ENCODE measurements around the gene FMOD.

Gene FMOD

DNA sequence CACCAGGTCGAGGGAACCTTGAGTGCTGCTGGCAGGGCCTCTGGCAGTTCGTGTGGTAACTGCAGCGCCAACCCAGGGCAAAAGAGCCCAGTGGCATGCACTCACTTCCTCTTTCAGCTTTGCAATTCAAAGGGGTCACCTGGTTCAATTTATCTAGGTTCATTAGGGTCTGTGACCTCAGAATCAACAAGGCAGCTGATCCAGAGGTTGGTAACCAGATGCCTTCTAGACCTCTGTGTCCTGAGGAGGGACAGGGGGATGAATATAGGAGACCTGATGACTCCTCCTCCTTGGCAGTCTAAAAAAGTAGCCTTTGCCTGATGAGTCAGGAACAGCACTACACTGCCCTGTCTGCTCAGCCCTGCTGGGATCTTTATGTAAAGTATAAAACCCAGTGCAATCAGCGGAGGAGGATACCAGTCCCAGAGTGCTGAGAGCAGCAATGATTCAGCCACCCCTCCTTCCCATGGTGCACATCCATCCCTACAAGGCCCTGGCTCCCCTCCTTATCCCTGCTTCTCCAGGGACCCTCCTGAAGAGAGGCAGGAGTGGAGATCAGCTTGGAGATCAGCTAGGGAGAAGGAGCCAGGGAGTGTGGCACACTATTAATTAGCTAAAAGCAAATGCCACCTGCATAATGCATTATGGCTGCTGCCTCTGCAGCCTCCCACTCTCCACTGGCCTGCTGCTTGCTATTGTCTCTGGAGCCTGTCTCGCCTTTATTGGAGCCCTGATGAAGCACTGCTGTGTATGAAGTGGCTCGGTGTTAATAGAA is 11.2 kb upstream of the FMOD start:
- no peak for DNase-seq (ENCODE audit: low read depth in 2 of 2)

DNA sequence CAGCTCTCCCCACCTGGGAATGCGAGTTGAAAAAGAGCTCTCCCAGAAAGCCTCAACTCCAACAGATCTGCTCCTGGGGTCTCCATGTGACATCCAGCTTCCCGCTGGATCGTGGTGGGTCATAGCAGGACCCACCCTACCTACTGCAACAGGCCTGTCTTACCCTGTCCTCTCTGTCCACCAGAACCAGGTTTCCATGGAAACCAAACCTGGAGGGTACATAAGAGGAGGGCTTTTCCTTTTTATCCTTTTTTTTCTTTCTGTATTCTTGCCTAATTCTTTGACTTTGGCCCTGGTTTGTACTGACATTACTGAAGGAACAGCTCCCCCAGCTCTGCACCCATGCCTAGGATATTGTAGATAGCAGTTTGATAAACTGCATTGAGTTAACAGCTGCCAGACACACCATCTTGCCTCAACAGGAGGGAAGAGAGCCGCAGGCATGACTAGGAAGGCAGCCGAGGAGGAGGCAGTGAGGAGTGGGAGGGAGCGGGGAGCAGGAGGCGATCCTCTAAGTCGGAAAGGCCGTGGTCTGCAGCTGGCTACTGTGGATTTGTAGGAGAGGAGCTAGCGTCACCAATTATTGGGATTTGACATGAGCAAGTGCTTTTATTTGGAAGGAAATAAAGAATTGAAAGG is 9.7 kb upstream of the FMOD start:
- no peak for DNase-seq (ENCODE audit: low read depth in 2 of 2)

DNA sequence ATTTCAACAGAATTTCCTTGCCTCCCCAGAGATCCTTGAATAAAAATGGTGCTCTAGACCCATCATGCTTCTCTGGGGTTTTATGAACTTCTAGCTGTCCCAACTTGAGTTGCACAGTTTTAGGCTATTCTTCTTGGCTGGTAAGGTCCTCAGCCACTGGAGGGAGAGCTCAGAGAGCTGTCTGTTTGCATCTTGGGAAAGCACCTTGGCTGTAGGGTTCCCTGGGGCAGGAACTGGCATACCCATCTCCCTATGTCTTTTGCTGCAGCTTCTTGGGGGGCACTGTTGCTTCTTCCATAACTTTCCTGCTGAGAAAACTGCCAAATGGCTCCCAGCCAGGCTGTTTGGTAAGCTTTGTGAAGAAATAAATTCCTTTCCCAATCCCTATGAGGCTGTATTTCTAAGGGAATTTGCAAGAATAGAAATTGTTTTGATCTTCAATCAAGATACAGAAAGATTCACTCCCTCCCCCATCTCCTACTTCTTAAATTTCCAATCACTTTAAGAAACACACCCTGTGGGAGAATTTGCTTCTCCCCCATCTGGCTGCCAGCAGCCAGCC is 8.2 kb upstream of the FMOD start:
- DNase-seq (ENCODE audit: low read depth in 2 of 2), result no peak

DNA sequence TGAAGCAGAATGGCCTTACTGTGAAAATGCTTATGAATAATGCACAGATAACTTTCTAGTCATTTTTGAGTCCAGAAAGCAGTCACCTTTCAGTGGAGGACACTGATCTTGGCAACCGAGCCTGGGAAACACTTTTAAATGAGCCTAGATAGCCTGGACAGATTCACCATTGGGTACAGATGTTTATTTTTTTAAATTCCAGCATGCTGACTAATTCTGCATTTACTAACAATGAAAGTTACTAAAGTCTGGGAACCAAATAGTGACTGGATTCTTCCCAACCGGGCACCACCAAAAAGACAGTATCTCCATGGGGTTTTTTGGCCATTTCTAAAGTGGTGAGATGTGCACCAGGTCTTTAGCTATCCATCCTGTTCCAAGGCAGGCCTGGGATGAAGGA is 3.3 kb upstream of the FMOD start:
- no peak for DNase-seq (ENCODE audit: low read depth in 2 of 2)

DNA sequence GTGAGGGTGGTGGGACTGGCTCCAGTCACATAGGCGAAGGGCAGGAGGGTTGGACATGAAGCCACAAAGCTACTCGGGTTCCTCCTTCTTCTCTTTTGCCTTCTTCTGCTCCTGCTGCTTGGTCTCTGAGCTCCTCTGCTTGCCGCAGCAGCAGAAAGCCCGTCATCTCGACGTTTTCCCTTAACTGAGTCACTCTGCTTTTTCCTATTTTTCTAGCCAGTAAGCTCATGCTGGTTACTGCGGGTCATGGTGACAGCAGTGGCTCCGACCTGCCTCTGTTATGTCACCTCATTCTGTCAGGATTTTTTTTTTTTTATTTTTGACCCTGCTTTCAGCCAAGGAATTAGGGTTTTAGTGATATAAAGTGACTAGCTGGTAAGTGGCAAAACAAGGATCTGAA is 2.6 kb upstream of the FMOD start:
- no peak for DNase-seq (ENCODE audit: low read depth in 2 of 2)

DNA sequence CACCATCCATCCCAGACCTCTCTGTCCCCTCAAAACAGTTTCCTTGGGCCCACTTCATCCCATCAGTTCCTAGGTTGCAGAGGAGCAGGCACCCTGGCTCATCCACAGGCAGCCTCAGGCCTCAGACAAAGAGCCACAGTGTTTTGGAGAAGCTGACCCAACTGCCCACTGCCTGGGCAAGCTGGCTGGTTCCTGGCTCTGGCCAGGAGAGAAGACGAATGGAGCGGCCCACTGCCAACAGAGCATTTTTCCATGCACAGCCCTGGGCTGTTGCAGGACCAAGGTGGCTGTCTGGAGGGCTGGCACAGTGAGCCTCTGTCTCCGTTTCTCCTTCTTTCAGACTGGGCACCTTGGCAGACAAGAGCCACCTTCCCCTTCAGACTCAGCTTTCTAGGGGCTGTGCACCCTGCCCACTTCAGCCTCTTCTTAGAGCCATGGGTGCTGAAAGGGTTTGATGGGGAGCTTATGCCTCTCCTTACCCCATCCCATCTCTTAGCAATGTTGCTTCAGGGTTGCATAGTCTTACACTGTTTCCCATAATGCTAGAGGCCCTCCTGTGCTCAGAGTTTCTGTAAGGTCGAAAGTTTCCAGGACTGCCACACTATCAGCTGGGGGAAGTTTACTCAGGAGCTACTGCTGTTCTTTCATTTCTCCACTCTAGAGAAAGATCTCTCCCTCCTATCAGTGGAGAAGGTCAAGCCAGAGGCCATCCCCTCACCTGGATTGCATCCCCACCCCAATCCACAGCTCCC is 973 bp downstream of the FMOD start:
- no peak for DNase-seq (ENCODE audit: low read depth in 2 of 2)

DNA sequence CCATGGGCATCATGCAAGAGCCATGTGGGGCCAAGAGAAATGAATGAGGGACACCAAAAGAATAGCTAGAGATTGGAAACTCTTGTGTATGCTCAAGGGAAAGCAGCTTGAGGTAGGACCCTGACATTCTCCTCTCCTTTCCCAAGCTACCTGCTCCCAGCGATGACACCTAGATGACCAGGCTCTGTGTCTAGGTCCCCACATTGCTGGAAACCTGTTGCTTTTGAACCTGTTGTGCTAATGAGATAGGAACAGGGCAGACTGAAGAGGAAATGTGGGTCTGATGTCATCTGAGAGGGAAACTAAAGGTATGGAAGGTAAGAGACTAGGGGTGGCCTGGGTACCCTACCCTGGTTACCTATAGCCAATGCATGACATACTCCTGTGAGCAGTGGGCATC is 1.8 kb downstream of the FMOD start:
- DNase-seq (ENCODE audit: low read depth in 2 of 2), result no peak

DNA sequence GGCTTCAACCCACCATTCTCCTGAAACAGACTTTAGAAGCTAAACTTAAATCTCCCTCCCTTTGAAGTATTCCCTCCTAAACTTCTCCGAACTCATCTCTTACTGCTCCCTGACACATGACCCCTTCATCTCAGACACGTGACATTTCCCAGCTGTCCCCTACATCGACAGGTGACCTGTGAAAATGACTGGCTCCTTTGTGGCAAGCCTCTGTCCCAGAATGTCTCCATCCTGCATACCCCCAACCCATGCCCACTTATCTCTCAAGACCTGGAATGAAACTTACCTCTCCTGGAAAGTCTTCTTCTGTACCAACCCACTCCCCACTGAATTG is 4.2 kb downstream of the FMOD start:
- no peak for DNase-seq (ENCODE audit: low read depth in 2 of 2)

DNA sequence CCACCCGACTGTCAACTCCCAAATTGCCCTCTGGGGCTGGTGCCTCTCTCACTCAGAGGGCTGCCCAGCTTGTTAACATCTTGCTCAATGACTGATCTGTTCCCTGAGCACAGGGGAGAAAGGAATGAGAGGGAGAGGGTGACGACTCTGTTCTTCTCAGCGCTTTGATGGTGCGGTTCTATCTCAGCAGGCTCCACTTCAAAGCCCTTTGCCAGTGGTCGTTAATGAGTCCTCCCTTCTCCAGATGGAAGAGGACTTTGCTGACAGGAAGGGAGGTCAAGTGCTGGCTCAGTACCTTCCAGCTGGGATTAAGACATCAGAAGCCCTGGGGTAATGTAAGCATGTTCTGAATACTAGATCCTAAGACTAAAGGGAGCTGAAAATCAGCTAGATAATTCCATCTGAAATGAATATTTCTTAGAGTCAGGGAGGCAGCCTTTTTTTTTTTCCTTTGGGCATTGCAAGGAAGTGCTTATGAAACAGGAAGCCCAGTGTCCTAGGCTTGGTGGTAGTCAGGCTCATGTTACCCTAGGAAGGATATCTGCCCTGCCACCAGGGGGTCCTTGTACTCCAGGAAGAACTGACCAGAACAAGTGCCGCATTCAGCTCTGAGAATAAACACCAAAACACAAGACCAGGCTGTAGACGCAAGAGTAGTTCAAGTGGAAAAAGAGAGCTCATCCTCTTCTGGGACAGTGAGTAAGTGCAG is 4.7 kb downstream of the FMOD start:
- no peak for DNase-seq (ENCODE audit: low read depth in 2 of 2)

DNA sequence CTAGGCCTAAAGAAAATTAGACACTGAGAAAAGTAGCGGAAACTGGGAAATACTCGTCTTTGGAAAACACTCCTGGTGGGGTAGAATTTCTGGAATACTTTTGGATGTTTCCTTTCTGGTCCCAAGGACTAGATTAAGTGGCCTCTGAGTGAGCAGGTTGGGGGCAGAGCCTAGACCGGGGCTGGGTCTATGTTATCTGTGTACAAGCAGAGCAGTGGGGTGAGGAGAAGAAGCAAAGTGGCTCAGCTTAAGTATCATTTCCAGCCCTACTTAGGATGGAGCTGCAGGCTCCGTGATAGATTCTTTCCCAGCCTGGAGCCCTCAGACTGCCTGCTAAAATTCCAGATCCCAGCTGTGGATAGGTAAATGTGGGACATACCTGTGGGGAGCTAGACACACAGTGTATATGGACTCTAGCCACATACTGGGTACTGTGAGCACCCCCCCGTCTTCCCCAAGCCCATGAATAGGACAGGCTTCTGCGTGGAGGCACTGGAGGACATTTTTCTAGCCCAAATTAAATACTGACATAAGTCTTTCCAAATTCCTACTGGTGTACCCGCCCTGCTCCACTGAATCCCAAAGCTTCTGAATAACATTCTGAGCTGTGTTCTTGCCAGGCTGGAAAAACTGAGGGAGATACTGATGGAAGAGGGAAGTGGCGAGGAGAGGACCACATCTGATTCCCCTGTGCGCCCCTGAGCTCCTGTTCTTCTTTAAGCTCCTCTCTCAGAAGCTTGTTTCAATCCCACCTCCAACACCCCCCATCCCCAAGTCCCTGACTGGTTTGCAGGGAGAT is 6.8 kb downstream of the FMOD start:
- DNase-seq (ENCODE audit: low read depth in 2 of 2), result no peak

DNA sequence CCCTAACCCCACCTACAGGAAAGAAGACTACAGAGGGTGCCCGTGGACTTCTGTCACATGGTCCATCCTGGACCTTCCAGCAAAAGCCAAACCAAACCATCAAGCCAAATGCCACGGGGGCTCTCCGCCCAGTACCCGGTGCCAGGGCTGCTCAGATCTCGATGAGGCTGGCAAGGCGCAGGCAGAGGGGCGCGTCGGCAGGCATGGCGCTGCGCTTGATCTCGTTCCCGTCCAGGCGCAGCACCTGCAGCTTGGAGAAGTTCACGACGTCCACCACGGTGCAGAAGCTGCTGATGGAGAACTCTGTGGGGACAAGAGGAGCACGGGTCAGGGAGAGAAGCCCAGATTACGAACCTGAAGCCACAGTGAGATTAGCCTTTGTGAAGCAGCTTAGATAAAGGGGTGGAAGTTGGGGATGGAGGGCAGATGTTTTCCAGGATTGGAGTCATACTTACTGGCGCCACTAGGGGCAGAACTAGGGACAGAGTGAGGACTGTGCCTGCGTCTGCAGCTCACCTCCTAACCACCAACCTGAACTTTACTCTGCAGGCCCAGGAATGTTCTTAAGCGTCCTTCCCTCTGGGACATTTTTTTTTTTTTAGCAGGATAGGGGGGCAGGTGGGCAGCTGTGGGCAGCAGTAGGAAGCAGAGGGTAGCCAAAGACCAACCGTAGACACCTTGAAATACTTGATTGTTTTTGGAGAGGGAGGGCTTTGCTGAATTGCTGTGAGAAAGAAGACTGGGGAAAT is 8.6 kb downstream of the FMOD start:
- DNase-seq (ENCODE audit: low read depth in 2 of 2), result peak; percentile 33 to 40

DNA sequence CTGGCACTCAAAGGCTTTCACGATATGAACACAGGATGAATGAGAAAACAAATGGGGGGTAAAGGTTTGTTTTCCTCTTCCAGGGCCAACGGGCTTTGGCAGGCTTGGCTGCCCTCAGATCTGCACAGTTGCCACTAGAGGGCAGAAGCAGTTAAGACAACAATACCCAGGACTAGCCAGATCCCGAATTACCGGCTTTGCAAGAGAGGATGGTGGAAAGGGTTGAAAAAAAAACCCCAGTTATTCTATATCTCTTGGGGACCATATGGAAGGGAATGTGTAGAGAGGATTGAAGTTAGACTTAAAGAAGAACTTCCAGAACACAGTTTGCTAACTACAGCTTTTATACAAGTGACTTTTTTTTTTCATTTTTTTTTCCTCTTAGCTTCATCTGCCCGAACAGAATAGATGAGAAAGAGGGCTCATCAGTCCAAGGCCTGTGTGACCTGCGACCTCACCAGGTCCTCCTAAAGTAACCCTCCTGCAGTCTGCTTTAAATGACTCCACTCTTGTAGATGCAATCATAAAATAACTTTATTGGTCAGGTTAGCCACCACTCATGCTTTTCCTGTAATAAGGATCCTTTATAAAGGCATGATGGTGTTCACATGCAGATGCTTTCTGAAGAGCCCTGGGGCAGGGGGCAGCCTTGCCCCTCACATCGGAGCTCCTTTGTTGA is 10.7 kb downstream of the FMOD start:
- DNase-seq (ENCODE audit: low read depth in 2 of 2), result peak in 1 of 2 donors; percentile 49

DNA sequence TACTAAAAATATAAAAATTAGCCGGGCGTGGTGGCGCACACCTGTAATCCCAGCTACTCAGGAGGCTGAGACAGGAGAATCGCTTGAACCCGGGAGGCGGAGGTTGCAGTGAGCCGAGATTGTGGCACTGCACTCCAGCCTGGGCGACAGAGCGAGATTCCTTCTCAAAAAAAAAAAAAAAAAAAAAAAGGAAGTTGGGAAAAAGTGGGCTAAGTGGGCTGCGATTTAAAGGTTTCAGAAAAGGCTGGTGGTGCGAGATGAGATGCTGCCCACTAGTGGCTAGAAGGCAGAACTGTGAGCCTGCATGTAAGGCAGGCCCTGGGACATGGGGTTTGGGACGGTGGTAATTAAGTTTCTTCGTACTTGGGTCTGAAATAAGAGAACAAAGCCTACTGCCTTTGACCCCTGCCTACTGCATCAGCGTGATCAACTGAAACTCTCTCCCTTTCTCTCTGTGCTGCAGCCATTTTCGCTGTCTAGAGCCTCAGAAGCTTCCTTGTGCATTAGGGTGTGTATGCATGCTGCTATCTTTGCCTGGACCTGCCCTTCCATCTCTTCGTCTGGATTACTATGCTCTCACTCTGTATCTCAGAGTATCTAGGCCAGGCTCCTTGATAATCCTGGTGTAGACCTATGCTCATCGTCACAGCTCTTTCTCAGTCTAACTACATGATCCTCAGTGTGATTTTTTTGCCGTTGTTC is 12.4 kb downstream of the FMOD start:
- peak; percentile 34 to 45 for DNase-seq (ENCODE audit: low read depth in 2 of 2)

DNA sequence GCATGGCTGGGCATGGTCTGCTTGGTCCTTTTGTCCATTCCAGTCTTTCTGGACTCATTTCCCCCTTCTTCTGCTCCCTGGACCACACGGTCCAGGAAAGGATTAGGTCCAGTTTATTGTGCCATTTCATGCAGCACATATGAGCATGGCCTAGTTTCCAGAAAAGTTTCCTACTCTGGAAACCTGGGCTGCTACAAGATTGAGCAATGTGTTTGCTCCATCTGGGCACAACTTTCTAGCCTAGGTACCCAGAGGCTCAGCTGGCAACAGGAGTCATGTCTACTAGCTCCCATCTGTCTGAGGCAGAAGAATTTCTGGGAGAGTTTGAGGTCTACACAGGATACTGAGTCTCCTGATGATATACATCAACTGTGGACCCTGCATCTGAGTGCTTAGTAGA is 14.8 kb downstream of the FMOD start:
- no peak for DNase-seq (ENCODE audit: low read depth in 2 of 2)

DNA sequence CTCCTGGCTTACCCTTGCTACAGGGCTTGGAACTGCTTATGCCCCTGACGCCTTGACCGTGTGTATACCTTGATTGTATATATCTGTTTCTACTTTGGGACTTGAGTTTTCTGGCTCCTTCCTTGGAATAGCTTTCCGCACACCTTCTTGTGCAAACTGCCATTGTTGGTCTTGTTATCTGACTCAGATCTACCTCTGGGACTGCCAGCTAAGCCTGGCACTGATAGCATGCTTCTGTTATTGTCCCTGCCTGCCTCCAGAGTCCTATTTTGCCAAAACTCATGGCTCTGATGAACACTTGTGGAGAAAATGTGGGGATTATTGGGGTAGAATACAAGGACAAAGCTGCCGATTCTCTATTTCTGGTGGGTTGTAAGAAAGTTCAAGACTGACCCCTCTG is 15.4 kb downstream of the FMOD start:
- no peak for DNase-seq (ENCODE audit: low read depth in 2 of 2)

DNA sequence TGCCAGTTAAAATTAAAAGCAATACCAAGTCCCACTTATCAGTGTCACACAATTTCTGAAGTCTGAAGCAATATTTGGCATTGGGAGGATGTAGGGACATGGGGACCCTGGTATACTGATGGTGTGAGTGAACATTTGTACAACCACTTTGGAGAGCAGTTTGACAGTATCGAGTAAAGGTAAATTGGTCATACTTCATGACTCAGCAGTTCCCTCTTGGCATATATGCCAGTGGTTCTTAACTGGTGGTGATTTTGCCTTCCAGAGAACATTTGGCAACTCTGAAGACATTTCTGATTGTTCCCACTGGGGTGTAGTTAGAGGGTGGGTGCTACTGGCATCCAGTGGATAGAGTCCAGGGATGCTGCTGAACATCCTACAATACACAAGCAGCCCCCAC is 19.7 kb downstream of the FMOD start:
- DNase-seq (ENCODE audit: low read depth in 2 of 2), result no peak

DNA sequence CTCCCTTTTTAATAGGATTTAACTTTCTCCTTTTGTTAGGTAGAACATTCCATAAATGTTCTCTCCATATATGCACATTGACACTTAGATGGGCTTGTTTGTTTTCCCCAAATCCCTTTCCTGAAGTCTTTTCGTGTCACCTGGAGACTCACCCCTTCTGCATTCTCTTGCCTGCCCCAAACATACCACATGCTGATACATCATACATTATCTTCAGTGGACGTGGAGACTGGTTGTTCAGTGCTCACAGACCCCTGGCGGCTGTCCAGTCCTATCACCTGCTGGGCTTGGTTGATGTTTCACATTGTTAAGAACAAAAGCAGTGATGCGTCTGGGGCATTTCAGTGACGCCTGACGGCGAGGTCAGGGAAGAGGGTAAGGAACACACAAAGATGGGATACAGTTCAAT is 22.2 kb downstream of the FMOD start:
- DNase-seq (ENCODE audit: low read depth in 2 of 2), result no peak

DNA sequence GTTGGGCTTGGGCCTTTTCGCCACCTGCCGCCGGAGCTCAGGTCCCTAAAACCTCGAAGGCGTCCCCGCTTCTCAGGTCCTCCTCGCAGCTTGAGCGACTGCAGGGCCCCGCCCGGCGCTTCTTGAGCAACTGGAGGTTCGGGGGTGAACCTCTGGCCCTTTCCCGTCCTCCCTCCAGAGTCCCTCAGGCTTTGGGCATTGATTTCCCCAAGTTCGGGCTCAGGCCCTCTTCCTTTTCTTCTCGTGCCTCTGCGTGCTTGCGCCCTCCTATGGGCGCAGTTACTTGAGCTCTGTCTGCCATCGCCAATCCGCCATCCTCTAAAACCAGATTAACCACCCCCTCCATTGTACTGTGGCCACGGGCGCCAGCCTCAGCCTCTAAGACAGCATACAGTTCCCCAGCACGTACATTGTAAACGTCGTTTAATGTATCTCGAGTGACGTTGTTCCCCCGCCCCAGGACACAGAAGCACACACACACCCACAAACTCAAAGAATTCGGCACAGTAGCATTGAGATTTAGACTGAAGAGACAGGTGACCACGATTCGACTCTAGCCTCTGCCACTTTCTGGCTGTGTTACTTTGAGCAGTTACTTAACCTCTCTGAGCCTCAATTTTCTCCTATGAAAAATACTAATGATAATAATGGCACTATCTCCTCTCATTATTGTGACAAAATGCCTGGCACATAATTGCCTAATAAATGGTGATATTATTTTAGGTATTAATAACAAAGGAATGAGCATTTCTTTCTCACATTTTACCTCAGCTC is 23.1 kb downstream of the FMOD start:
- peak in 1 of 2 donors; percentile 33 for DNase-seq (ENCODE audit: low read depth in 2 of 2)
